Subcutaneous abdominal adipose tissue (tissue), 5 donors: ENCODE data around the gene ALK.
A peak's percentile ranks its signal among the peaks of the same experiment; 100 is the strongest.

Source experiments
- H3K27ac ChIP-seq: one replicate; pipeline ENCODE4 v1.7.0; 2013; ENCODE audit warnings: low read depth, mild to moderate bottlenecking, inconsistent platforms, low read length, moderate library complexity
- H3K27me3 ChIP-seq, 5 donors: one replicate each; pipeline ENCODE4 v1.7.0; 2013; ENCODE audit warnings: low read length in 5 of 5, inconsistent platforms in 1 of 5; ENCODE audit not compliant: control insufficient read depth in 5 of 5, insufficient read depth in 4 of 5
- H3K36me3 ChIP-seq, 5 donors: one replicate each; pipeline ENCODE4 v1.7.0; 2013; ENCODE audit warnings: low read length in 5 of 5; ENCODE audit not compliant: control insufficient read depth in 5 of 5, insufficient read depth in 5 of 5
- H3K4me1 ChIP-seq, 5 donors: one replicate each; pipeline ENCODE4 v1.7.0; 2013; ENCODE audit warnings: low read length in 5 of 5, mild to moderate bottlenecking in 3 of 5, moderate library complexity in 1 of 5; ENCODE audit not compliant: control insufficient read depth in 5 of 5, insufficient read depth in 5 of 5
- H3K4me3 ChIP-seq, 5 donors: one replicate each; pipeline ENCODE4 v1.7.0; 2013; ENCODE audit warnings: low read length in 5 of 5, low read depth in 1 of 5
- H3K9ac ChIP-seq, 5 donors: one replicate each; pipeline ENCODE4 v1.7.0; 2013; ENCODE audit warnings: low read length in 5 of 5, mild to moderate bottlenecking in 4 of 5, moderate library complexity in 3 of 5
- H3K9me3 ChIP-seq, 5 donors: one replicate each; pipeline ENCODE4 v1.7.0; 2013; ENCODE audit warnings: low read length in 5 of 5; ENCODE audit not compliant: control insufficient read depth in 5 of 5
- donor health status: healthy.
- donor health status: healthy.
- donor health status: healthy.
- donor health status: healthy.
- donor health status: healthy.

The ALK gene

DNA sequence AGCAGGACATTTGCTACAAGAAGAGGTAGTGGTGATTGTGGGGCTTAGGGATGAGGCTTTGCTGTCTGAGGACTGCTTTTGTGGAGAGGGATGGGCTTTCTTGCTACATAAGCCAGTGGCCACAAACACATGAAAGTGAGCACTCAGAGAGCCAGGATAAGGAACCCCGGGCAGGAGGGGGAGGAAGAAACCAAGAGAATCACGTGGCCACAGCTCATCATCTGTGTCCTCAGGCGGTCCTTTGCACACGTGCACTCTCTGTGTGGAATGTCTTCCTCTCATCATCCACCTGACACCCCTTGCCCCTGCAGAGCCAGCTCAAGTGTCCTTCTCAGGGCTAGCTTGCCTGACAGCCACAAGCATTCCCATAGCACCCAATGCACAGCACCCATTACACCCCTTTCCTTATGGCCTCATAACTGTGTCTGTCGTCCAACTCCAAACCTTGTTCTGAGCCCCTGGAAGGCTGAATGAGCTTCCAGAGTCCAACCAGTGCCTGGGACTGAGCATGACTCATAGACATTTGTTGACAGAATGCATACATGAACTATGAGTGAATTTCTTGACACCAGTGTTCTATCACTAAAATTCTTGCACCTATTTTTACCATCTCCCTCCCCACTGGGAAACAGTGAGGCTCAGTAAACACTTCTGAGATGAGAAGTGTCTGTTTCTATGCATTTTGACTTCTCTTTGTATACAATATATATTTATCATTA, 398.3 kb downstream of the ALK start:
- Histone ChIP-seq H3K36me3 (no peaks in the 10 kb centered on the region), H3K4me1 (peaks cover 6 to 36% (median 29%) of the 10 kb centered on the region in 5 donors), H3K9ac (no peak overlapping the region), H3K27me3 (no peaks in the 10 kb centered on the region), H3K27ac (no peak overlapping the region), H3K9me3 (no peaks in the 10 kb centered on the region), H3K4me3 (no peak overlapping the region)

DNA sequence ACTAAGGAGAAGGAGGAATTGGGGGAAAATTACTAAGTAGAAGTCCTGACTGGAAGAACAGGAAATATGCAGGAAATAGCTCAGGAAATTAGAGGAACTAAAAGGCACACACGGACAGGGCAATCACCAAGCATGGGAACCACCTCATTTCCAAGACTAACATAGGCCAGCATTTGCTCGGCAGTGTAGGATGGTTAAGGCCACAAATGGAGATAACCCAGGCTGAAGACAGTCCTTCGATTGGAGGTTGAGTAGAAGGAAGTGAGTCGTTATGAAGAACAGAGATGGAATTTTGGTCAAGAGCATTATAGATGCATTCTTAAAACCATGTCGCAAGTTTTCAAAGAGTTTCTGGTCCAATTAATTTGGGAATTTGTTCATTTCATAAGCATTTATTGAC, 401.4 kb downstream of the ALK start:
- Histone ChIP-seq H3K9me3 (no peaks in the 10 kb centered on the region), H3K27me3 (no peaks in the 10 kb centered on the region), H3K4me1 (peaks cover 4 to 30% (median 25%) of the 10 kb centered on the region in 5 donors), H3K4me3 (no peak overlapping the region), H3K27ac (no peak overlapping the region), H3K9ac (no peak overlapping the region), H3K36me3 (no peaks in the 10 kb centered on the region)

DNA sequence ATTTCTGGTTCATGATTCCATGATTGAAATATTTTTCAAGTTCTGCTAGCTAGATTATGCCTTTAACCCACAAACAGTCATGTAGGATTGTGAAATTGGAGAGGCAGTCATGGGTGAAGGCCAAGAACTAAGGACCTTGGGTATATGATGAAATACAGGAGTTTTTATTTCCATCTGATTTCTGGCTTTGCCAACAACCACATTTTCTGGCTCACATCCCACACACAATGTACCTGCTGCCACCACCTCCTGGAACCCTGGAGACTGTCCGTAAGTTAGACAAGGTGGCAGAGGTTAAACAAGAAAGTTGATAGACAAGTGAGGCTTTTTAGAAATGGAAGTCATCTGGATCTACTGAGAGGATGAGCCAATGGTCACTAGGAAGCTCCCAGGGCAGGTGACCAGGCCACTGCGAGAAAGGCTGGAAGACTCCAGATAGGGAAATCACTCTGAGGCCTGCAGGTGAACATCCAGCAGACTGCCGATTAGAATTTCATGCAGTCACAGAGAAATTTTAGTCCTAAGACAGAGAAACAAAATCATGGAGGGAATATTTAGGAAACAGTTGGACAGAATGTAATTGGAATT, 402.0 kb downstream of the ALK start:
- H3K4me3 ChIP-seq: no peak overlapping the region
- H3K9me3 ChIP-seq: peaks cover 0 to 3% (median 0%) of the 10 kb centered on the region in 5 donors
- no peaks in the 10 kb centered on the region for H3K27me3 ChIP-seq
- no peak overlapping the region for H3K9ac ChIP-seq
- H3K27ac ChIP-seq: peak overlapping the region; percentile 79
- no peaks in the 10 kb centered on the region for H3K36me3 ChIP-seq
- H3K4me1 ChIP-seq: peaks cover 3 to 30% (median 25%) of the 10 kb centered on the region in 5 donors

DNA sequence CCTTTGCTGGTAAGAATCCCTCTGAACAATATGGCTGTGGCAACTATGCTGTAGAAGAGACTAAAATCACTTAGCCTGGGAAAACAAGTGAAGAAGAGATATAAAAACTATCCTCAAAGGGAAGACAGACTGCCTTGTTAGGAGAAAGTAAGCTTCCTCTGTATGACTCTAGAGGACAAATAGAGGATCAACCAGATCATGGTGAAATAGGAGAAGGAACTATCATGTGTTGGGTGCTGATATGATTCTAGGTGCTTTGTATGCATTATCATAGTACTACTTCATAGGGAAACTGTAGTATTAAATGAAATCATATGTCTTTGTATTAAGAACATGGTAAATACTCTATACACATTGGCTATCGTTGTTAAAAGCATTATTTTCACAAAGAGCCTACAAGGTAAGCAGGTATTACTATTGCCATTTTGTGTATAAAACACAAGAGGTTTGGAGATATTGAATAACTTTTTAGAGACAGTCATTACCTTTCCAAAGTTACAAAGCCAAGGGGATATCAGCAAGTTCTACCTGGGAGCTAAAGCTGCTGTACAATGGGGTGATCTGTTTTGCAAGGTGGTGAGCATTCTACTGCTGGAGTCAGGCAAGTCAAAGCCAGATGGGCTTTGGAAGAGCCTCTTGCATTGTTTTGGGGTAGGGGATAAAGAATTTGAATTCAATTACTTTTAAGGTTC, 402.6 kb downstream of the ALK start:
- H3K27ac ChIP-seq: peak overlapping the region; percentile 79
- peaks cover 0 to 3% (median 0%) of the 10 kb centered on the region in 5 donors for H3K9me3 ChIP-seq
- H3K36me3 ChIP-seq: no peaks in the 10 kb centered on the region
- H3K27me3 ChIP-seq: no peaks in the 10 kb centered on the region
- no peak overlapping the region for H3K4me3 ChIP-seq
- H3K9ac ChIP-seq: peak overlapping the region in 2 of 5 donors; percentile 6 to 40
- H3K4me1 ChIP-seq: peaks cover 3 to 30% (median 25%) of the 10 kb centered on the region in 5 donors

DNA sequence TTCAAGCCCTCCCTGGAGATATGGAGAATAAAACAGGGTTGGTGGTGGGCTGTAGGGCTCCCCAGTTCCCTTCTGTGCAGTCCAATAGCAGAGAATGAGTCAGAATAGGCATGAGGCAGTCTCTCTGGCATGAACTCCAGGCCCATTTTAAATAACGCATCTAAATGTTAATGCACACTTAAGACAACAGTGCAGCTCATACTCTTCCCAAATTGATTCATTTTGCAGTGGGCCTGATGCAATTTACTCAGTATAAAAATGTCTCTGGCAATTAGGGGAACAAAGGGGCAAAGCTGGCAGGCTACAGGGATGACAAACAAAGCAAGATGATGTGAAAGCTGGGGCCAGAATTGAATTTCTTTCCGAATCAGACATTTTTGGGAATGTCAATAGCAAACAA, 403.4 kb downstream of the ALK start:
- Histone ChIP-seq H3K4me1 (peaks cover 3 to 30% (median 25%) of the 10 kb centered on the region in 5 donors), H3K27me3 (no peaks in the 10 kb centered on the region), H3K4me3 (no peak overlapping the region), H3K9me3 (peaks cover 0 to 3% (median 0%) of the 10 kb centered on the region in 5 donors), H3K9ac (no peak overlapping the region), H3K27ac (peak overlapping the region; percentile 79), H3K36me3 (no peaks in the 10 kb centered on the region)

DNA sequence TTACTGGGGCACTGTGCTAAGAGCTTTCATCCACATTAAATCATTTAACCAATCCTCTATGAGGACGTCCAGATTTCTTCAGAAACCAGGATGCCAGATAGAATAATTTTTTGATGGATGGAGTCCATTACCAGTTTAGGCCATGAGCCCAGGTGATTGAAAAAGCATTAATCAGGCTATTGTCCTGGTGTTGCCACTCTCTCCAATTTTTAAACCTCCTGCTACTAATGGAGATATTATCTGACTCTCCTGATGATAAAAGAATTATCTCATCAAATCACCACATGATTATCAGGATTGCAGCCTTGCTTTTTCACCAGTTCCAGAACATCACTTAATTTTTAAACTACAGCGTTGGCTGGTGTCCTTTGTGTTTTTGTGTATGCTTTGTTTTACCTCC, 404.0 kb downstream of the ALK start:
- peaks cover 0 to 3% (median 0%) of the 10 kb centered on the region in 5 donors for H3K9me3 ChIP-seq
- H3K27ac ChIP-seq: no peak overlapping the region
- no peaks in the 10 kb centered on the region for H3K36me3 ChIP-seq
- H3K4me1 ChIP-seq: peaks cover 3 to 30% (median 25%) of the 10 kb centered on the region in 5 donors
- H3K4me3 ChIP-seq: no peak overlapping the region
- H3K27me3 ChIP-seq: no peaks in the 10 kb centered on the region
- H3K9ac ChIP-seq: no peak overlapping the region

DNA sequence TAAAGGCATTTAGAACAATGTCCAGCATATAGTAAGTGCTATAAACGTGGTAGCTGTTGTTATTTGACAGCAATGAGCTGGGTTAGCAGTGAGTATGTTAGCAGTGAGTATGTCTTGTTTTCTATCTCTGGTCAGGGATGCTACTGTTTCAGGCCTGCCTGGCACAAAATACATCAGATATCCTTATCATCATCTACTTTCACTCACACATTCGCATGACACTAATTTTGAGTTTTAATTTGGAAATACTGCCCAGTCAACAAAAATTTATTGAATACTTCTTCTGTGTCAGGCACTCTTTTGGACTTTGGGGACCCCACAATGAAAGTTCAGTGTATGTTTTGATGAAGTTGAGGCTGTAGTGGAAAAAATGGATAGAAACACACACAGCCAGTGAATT, 404.6 kb downstream of the ALK start:
- no peaks in the 10 kb centered on the region for H3K36me3 ChIP-seq
- peaks cover 0 to 3% (median 0%) of the 10 kb centered on the region in 5 donors for H3K9me3 ChIP-seq
- H3K4me1 ChIP-seq: peaks cover 3 to 28% (median 25%) of the 10 kb centered on the region in 5 donors
- H3K27ac ChIP-seq: no peak overlapping the region
- no peaks in the 10 kb centered on the region for H3K27me3 ChIP-seq
- H3K9ac ChIP-seq: no peak overlapping the region
- H3K4me3 ChIP-seq: no peak overlapping the region

DNA sequence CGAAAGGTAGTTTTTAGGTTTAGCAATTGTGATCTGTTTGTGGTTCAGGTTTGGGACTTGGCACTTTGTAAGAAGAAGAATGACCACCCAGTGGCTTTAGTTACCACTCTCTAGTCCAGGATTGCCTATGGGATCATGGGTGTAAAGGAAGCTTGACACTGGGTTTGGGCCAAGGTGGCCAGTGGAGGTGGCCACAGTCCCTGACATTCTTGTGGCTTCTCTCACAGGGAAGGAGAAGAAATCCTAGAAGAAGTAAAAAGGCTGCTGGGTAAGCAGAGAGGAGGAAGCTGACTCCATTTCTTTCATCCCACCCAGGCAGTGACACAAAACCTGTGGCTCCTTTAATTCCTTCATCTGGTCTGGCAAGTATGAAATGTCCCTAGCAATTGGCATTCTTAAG, 411.5 kb downstream of the ALK start:
- Histone ChIP-seq H3K4me3 (no peak overlapping the region), H3K36me3 (no peaks in the 10 kb centered on the region), H3K9me3 (peaks cover 0 to 15% (median 10%) of the 10 kb centered on the region in 5 donors), H3K4me1 (peaks cover 0 to 6% (median 0%) of the 10 kb centered on the region in 5 donors), H3K27me3 (no peaks in the 10 kb centered on the region), H3K9ac (no peak overlapping the region), H3K27ac (no peak overlapping the region)

DNA sequence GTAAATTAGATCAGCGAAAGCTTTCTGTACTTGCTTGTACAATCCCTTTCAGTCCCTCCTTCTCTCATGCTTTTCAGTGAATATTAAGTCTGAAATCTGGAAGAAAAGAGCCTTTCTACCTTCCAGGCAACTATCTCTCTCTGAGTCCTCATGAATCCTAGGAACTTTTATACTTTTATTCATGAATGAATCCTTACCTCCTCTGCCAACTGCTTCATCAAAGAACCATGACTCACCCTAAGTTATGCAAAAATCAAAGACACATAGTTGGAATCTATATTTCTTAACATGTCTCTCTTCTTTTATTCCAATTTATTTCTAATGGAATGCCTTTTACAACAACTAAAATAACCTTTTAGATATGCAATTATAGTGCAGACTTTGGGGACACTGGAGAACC, 412.0 kb downstream of the ALK start:
- Histone ChIP-seq H3K27ac (no peak overlapping the region), H3K4me3 (no peak overlapping the region), H3K4me1 (peaks cover 0 to 6% (median 0%) of the 10 kb centered on the region in 5 donors), H3K9me3 (peaks cover 0 to 14% (median 10%) of the 10 kb centered on the region in 5 donors), H3K36me3 (no peaks in the 10 kb centered on the region), H3K9ac (no peak overlapping the region), H3K27me3 (no peaks in the 10 kb centered on the region)

DNA sequence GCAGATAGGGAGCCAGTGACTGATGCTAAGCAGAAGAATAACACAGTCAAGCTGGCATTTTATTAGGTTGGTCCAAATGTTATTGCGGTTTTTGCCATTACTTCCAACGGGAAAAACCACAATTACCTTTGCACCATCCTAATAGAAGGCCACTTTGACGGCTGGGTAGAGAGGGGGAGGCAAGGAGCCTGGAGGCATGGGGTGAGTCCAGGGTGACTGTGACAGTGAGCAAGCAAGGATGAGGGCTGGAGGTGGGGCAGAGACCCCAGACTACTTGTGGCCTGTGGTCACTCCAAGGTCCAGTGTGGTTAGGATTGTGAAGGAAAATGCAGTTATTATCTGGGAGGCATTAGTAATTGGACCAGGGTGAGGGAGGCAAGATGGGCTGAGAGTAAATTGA, 416.6 kb downstream of the ALK start:
- H3K9me3 ChIP-seq: peaks cover 0 to 7% (median 3%) of the 10 kb centered on the region in 5 donors
- no peak overlapping the region for H3K4me3 ChIP-seq
- no peak overlapping the region for H3K9ac ChIP-seq
- H3K36me3 ChIP-seq: no peaks in the 10 kb centered on the region
- peaks cover 0 to 5% (median 0%) of the 10 kb centered on the region in 5 donors for H3K4me1 ChIP-seq
- H3K27me3 ChIP-seq: no peaks in the 10 kb centered on the region
- no peak overlapping the region for H3K27ac ChIP-seq
